BLaER1 (cell line): ENCODE data around the gene PDLIM1.
"Not testable (repeated sequence)": the region's sequence is repeated elsewhere in the genome, so short reads cannot be mapped to it uniquely, and the experiment has no call there.

Source experiments
- H3K27ac ChIP-seq: shearing (Covaris generic); formaldehyde crosslinking; 2 replicates; pipeline ENCODE4 v1.8.1; 2022
- H3K27me3 ChIP-seq: shearing (Covaris generic); formaldehyde crosslinking; 2 replicates; pipeline ENCODE4 v1.8.1; 2022
- H3K36me3 ChIP-seq: shearing (Covaris generic); formaldehyde crosslinking; 2 replicates; pipeline ENCODE4 v1.8.1; 2022
- H3K4me1 ChIP-seq: shearing (Covaris generic); formaldehyde crosslinking; 2 replicates; pipeline ENCODE4 v1.8.1; 2022
- H3K4me2 ChIP-seq: shearing (Covaris generic); formaldehyde crosslinking; 2 replicates; pipeline ENCODE4 v1.8.1; 2022
- H3K4me3 ChIP-seq: shearing (Covaris generic); formaldehyde crosslinking; 2 replicates; pipeline ENCODE4 v1.8.1; 2022
- H3K9ac ChIP-seq: shearing (Covaris generic); formaldehyde crosslinking; 2 replicates; pipeline ENCODE4 v1.8.1; 2022
- H3K9me3 ChIP-seq: shearing (Covaris generic); formaldehyde crosslinking; 2 replicates; pipeline ENCODE4 v1.8.1; 2022
- H4K20me1 ChIP-seq: shearing (Covaris generic); formaldehyde crosslinking; 2 replicates; pipeline ENCODE4 v1.8.1; 2022
- Cebpa-rat ChIP-seq: shearing (Covaris generic); IDR thresholded peaks from 2 replicates; pipeline ENCODE4 v1.8.1; 2022

Gene PDLIM1

DNA sequence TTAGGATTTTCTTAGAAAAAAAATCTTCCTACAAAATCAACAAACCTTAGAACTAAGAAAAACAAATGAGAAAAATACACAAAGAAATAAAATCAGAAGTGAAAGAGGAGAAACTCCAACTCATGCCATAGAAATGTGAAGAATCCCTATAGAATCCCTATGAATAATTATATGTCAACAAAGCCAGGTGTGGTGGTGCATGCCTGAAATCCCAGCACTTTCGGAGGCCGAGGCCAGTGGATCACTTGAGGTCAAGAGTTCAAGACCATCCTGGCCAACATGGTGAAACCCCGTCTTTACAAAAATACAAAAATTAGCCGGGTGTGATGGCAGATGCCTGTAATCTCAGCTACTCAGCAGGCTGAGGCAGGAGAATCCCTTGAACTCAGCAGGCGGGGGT lies 69.7 kb downstream of the PDLIM1 start:
- Histone ChIP-seq H3K9me3 (peaks cover 12% of the 10 kb centered on the region; the same call in 1 of the 2 replicates), H3K27me3 (no peaks in the 10 kb centered on the region), H3K9ac (no peak overlapping the region), H3K4me1 (no peaks in the 10 kb centered on the region), H4K20me1 (no peaks in the 10 kb centered on the region), H3K36me3 (no peaks in the 10 kb centered on the region), H3K27ac (no peak overlapping the region), H3K4me3 (no peak overlapping the region), H3K4me2 (no peak overlapping the region)
- no peak for TF ChIP-seq Cebpa-rat

DNA sequence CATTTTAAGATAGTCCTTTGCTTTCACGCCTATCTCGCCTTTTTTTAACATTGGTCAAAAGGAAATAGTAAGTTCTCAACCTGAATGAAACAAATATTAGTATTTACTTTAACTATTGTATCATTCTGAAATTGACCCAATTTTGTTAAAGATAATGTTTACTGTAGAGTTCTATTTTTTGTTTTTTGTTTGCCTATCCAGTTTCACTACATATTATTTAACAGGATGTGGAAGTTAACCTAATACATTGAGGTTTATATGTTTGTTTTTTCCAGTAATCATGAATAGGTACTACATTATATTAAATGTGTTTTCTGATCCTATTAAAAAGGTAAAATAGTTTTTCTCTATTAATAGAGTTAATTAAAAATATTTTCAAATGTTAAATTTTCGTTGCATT lies 70.3 kb downstream of the PDLIM1 start:
- Histone ChIP-seq H4K20me1 (no peaks in the 10 kb centered on the region), H3K4me3 (no peak overlapping the region), H3K27ac (no peak overlapping the region), H3K9me3 (peaks cover 12% of the 10 kb centered on the region; the same call in 1 of the 2 replicates), H3K27me3 (no peaks in the 10 kb centered on the region), H3K36me3 (no peaks in the 10 kb centered on the region), H3K9ac (no peak overlapping the region), H3K4me1 (no peaks in the 10 kb centered on the region), H3K4me2 (no peak overlapping the region)
- no peak for TF ChIP-seq Cebpa-rat

DNA sequence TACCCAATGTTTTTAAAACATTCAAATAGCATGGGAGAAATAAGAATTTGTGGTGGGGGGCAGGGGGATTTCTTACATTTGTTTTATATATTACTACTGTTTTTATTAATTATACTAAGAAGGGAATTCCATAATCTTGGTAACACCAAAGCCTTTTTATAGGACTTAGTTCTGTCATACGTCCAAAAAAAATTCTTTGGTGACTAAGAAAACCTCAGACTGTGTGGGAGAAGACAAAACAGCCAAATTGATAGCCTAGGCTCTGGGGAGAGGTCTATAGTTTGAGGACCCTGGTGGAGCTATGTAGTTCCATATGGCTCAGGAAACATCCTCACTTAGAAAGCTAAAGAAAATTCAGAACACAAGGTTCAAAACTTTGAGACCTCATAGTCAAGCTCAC lies 73.3 kb downstream of the PDLIM1 start:
- Histone ChIP-seq H3K27ac (no peak overlapping the region), H3K4me3 (no peak overlapping the region), H3K4me2 (no peak overlapping the region), H3K9me3 (peaks cover 12% of the 10 kb centered on the region; the same call in 1 of the 2 replicates), H3K36me3 (no peaks in the 10 kb centered on the region), H3K9ac (no peak overlapping the region), H3K27me3 (no peaks in the 10 kb centered on the region), H3K4me1 (no peaks in the 10 kb centered on the region), H4K20me1 (no peaks in the 10 kb centered on the region)
- TF ChIP-seq Cebpa-rat = no peak

DNA sequence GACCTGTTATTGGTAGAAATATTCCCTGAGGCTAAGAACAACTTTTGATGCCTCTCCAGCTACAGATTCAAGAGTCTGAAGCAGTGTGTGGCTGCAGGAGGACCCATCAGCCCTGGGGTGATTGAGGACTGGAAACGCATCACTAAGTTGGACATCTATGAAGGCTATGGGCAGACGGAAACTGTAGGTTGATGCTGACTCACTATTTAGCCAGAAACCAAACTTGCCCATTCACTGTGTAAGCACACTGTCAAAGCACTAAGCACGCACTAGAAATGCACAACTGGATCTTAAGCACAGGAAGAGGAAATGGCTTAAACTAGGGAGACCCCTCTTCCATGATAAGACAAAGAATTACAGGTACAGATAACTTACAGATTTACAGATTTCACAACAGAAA lies 76.0 kb downstream of the PDLIM1 start:
- H3K4me3 ChIP-seq = no peak overlapping the region
- H4K20me1 ChIP-seq = no peaks in the 10 kb centered on the region
- no peaks in the 10 kb centered on the region for H3K4me1 ChIP-seq
- H3K9me3 ChIP-seq = peaks cover 12% of the 10 kb centered on the region; the same call in 1 of the 2 replicates
- no peak overlapping the region for H3K4me2 ChIP-seq
- H3K36me3 ChIP-seq = no peaks in the 10 kb centered on the region
- no peak overlapping the region for H3K9ac ChIP-seq
- no peak for TF ChIP-seq Cebpa-rat
- no peaks in the 10 kb centered on the region for H3K27me3 ChIP-seq
- H3K27ac ChIP-seq = no peak overlapping the region

DNA sequence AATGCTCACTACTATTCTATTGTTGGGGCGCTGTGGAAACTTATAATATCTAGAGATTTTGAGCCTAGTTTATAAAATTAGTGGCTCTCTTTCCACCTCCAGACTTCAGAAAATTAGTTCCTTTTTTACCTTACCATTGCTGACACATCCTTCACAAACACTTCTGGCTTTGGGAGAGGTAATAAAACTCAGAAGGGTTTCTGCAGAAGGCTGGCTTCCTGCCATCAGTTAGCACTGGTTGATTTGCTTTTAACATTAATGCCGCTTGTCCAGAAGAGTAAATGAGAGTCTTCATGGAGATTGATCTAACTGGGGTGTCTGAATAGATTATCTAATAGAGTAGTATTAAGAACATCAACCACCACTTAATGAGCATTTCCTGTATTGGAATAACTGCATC lies 76.4 kb downstream of the PDLIM1 start:
- no peak overlapping the region for H3K4me2 ChIP-seq
- no peaks in the 10 kb centered on the region for H4K20me1 ChIP-seq
- no peak for TF ChIP-seq Cebpa-rat
- no peaks in the 10 kb centered on the region for H3K36me3 ChIP-seq
- H3K4me1 ChIP-seq = no peaks in the 10 kb centered on the region
- no peak overlapping the region for H3K9ac ChIP-seq
- peaks cover 9% of the 10 kb centered on the region; the same call in 1 of the 2 replicates for H3K9me3 ChIP-seq
- no peak overlapping the region for H3K27ac ChIP-seq
- no peaks in the 10 kb centered on the region for H3K27me3 ChIP-seq
- H3K4me3 ChIP-seq = no peak overlapping the region

DNA sequence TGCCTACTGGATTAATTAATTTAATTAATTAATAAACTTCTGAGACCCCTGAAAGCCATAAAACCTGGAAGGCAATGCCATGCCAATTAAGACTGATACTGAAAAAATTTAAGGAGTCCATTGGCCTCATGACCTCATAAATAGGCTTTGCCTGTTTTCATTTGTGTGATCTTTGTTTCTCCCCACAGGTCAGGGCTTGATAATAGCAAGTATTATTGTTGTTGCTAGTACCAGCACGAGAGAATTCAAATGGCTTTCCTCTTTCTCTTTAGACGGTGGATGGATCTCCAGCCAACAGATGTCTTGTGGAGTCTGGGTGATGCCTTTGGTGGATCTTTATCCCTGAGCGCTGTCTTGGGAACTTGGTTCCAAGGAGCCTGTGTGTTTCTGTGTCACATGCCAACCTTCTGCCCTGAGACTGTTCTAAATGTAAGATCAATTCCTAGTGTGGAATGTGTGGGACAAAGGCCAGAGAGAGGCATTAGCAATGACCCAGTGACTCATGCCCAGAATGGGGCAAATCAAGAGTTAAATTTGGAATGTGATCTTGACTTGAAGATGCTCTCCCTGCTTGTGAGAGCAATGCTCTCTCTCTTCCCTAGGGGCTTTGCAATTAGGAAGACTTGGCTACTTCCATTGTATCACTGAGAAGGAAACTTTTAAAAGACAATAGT lies 79.1 kb downstream of the PDLIM1 start:
- Histone ChIP-seq H3K4me3 (no peak overlapping the region), H3K36me3 (no peaks in the 10 kb centered on the region), H3K27me3 (no peaks in the 10 kb centered on the region), H3K4me2 (no peak overlapping the region), H3K4me1 (no peaks in the 10 kb centered on the region), H4K20me1 (no peaks in the 10 kb centered on the region), H3K9ac (no peak overlapping the region), H3K27ac (no peak overlapping the region), H3K9me3 (no peaks in the 10 kb centered on the region)
- no peak for TF ChIP-seq Cebpa-rat

DNA sequence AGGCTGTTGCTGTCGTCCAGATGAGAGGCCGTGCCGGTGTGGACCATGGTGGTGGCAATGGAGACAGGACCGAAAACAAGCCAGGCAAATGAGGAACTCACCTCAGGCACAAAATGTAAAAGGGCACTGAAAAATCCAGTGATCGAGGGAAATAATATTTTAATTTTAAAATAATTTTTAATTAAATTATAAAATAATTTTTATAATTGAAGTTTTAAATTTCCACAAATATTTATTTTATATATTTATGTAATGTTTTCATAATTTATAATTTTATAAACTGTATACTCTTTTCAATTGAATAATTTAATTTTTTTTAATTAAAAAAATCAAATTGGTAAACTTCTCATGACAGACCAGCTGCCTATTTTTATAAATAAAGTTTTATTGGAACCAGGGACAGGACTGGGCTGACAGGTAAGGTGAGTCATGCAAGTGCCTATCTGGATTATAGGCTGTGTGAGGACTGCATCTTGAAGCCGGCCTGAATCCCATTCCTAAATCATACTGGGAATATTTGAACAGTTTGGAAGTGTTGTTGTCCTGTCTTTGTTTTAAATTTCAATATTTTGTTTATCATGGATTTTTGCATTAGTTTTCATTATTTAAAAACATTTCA lies 81.2 kb downstream of the PDLIM1 start:
- Histone ChIP-seq H4K20me1 (no peaks in the 10 kb centered on the region), H3K27ac (no peak overlapping the region), H3K4me1 (no peaks in the 10 kb centered on the region), H3K27me3 (no peaks in the 10 kb centered on the region), H3K9me3 (no peaks in the 10 kb centered on the region), H3K36me3 (no peaks in the 10 kb centered on the region), H3K9ac (no peak overlapping the region), H3K4me2 (no peak overlapping the region), H3K4me3 (no peak overlapping the region)
- no peak for TF ChIP-seq Cebpa-rat

DNA sequence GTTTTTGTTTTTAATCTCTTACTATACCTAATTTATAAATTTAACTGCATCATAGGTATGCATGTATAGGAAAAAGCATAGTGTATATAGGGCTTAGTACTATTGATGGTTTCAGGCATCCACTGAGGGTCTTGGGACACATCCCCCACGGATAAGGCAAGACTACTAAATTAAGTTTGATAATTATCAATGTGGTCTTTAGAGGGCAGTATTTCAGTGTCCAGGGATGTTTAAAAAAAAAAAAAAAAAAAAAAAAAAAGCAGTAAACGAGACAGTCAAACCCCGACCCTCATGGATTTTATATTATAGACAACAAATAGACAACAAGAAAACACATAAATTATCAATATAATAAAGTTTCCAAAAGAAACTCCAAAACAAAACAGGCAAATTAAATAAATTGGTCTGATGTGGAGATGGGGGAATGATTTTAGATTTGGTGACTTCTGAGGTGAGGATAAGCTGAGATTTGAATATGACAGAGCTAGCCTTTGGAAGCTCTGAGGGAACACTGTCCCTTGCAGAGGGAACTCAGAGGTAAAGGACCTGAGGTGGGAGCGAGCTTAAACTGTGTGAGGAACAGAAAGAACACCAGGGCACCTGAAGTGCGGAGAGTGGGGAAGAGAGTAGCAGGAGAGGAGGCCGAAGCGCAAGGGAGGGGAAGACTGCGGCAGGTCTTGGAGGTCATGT lies 82.0 kb downstream of the PDLIM1 start:
- Histone ChIP-seq H3K36me3 (no peaks in the 10 kb centered on the region), H3K27ac (no peak overlapping the region), H4K20me1 (no peaks in the 10 kb centered on the region), H3K4me3 (no peak overlapping the region), H3K9me3 (no peaks in the 10 kb centered on the region), H3K9ac (no peak overlapping the region), H3K4me1 (no peaks in the 10 kb centered on the region), H3K27me3 (no peaks in the 10 kb centered on the region), H3K4me2 (no peak overlapping the region)
- no peak for TF ChIP-seq Cebpa-rat

DNA sequence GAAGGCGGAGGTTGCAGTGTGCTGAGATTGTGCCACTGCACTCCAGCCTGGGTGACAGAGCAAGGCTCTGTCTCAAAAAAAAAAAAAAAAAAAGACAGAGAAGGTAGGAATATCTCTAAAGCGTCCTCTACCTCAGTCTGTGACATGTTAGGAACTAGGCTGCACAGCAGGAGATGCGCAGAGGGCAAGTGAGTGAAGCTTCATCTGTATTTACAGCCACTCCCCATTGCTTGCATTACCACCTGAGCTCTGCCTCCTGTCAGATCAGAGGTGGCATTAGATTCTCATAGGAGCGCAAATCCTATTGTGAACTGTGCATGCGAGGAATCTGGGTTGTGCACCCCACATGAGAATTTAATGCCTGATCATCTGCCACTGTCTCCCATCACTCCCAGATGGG lies 87.9 kb downstream of the PDLIM1 start:
- not testable (repeated sequence) for H3K9me3 ChIP-seq, H3K36me3 ChIP-seq, H3K4me3 ChIP-seq, H3K27ac ChIP-seq, H3K4me1 ChIP-seq, H3K4me2 ChIP-seq, H4K20me1 ChIP-seq, H3K9ac ChIP-seq, H3K27me3 ChIP-seq

DNA sequence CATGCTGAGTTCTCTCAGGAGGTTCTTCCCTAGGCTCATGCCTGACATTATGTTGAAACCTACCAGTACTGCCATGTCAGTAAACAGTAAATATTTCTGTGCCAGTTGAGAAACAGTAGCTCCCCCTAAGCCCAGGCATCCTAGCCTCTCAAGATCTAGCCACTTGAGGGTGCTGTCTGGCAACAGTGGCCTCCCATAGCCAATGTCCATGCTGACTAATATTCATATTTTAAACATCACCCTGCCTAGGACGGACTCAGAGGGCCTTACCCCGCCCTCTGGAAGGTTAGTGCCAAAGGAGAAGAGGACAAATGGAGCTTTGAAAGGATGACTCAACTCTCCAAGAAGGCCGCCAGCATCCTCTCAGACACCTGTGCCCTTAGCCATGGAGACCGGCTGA lies 89.1 kb downstream of the PDLIM1 start:
- Histone ChIP-seq H4K20me1 (no peaks in the 10 kb centered on the region), H3K27me3 (no peaks in the 10 kb centered on the region), H3K4me1 (no peaks in the 10 kb centered on the region), H3K4me3 (no peak overlapping the region), H3K36me3 (no peaks in the 10 kb centered on the region), H3K27ac (no peak overlapping the region), H3K4me2 (no peak overlapping the region), H3K9me3 (no peaks in the 10 kb centered on the region), H3K9ac (no peak overlapping the region)
- TF ChIP-seq Cebpa-rat = no peak
